ENCODE results near the gene SCGB2A2.

SCGB2A2 gene

DNA sequence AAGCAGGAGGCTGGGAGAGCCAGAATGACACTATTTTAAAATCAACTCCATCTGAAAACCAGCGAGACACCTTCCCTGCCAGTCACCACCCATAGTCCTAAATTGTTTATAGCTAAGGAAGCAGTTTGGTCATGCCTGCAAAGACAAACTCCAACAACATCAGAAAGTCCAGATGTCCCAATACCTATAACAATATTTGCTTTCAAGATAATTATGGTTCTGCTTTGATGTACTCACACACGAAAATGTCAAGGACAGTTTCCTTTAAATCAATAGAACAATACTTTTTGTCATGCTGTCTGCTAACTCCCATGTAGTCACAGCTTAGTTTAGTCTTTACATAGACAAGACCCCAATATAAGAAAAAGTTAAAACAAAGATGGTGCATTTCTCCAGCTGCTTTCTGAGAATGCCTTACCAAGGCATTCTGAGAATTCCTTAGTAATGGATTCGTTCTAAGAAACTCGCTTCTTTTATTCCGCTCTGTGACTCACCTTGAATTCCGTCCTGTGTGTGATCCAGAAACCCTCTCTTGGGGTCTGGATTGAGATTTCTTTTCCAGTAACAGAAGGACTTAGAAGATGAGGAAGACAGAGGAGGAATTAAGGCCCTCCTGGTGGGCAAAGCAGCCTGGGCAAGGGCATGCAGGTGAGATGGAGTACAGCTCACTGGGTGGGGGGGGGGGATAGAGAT is 9.6 kb upstream of the SCGB2A2 start:
- no peaks in the 10 kb centered on the region for H3K36me3 Mint-ChIP-seq (ENCODE audit: insufficient read depth)
- no peak overlapping the region for H3K4me3 Mint-ChIP-seq
- H3K4me1 Mint-ChIP-seq, result no peaks in the 10 kb centered on the region
- no peak for DNase-seq (ENCODE audit: low spot score in 2 of 2)
- no peak for ATAC-seq (replicated peaks; ENCODE audit: extremely low read depth, poor library complexity, severe bottlenecking)
- H3K27ac Mint-ChIP-seq (ENCODE audit: low read depth), result no peak overlapping the region
- H3K27me3 Mint-ChIP-seq, result peaks cover 60% of the 10 kb centered on the region
- H3K9me3 Mint-ChIP-seq, result no peaks in the 10 kb centered on the region

DNA sequence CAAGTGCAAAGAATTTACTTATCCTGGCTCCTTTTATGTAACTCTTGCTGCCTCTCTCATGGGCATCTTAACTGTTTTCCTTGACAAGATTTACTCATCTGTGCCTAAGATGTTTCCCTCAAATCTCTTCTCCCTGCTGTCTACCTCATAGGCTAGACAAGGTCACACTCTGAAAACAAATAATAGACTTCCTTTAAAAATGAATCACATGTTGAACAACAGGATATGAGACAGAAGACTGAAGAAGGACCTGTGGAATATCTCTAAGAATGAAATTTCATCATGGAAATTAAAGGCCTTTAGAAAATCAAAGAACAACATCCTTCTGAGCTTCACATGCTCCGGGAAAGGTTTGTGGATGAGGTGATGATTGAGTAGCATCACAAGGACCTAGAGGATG is 6.0 kb upstream of the SCGB2A2 start:
- no peak for ATAC-seq (replicated peaks; ENCODE audit: extremely low read depth, poor library complexity, severe bottlenecking)
- Mint-ChIP-seq H3K27me3 (peaks cover 45% of the 10 kb centered on the region), H3K27ac (ENCODE audit: low read depth) (no peak overlapping the region), H3K36me3 (ENCODE audit: insufficient read depth) (no peaks in the 10 kb centered on the region), H3K4me1 (no peaks in the 10 kb centered on the region), H3K4me3 (no peak overlapping the region), H3K9me3 (no peaks in the 10 kb centered on the region)
- DNase-seq (ENCODE audit: low spot score in 2 of 2), result no peak

DNA sequence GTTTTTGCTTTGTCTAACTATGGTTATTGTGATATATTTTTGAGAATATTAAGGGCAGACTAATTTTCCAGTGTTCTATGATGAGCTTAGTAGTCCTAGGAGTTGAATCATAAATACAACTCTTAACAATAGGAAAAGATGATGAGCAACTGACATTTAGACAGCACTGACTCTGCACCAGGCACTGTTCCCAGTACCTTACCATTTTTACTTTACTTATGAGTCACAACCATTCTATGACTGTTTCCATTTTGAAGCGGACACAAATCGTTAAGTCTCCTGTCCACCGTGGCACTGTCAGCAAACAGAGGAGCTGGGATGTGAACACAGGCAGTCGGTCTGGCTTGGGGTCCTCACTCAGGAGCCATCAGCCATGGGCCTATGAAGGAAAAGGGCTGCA is 3.4 kb upstream of the SCGB2A2 start:
- Mint-ChIP-seq H3K4me3 (no peak overlapping the region), H3K27ac (ENCODE audit: low read depth) (no peak overlapping the region), H3K27me3 (peaks cover 46% of the 10 kb centered on the region), H3K4me1 (no peaks in the 10 kb centered on the region), H3K36me3 (ENCODE audit: insufficient read depth) (no peaks in the 10 kb centered on the region), H3K9me3 (no peaks in the 10 kb centered on the region)
- ATAC-seq (replicated peaks; ENCODE audit: extremely low read depth, poor library complexity, severe bottlenecking) (no peak), DNase-seq (ENCODE audit: low spot score in 2 of 2) (no peak)

DNA sequence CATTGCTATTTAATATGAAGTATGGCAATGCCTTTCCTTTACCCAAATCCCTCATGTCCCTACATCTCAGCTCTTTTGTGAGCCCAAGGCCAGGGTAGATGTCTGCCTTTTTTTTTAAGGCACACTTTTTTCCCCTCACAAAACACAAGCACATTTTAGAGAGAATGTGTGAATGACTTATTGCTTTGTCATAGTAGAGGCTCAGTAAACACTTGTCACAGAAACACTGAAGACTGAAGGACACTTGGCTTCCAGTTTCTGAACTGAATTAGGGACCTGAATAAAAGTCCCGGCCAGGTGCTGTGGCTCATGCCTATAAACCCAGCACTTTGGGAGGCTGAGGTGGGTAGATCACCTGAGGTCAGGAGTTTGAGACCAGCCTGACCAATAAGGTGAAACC is 2.9 kb upstream of the SCGB2A2 start:
- Mint-ChIP-seq H3K27ac (ENCODE audit: low read depth) (no peak overlapping the region), H3K9me3 (no peaks in the 10 kb centered on the region), H3K27me3 (peaks cover 46% of the 10 kb centered on the region), H3K36me3 (ENCODE audit: insufficient read depth) (no peaks in the 10 kb centered on the region), H3K4me1 (no peaks in the 10 kb centered on the region), H3K4me3 (no peak overlapping the region)
- DNase-seq (ENCODE audit: low spot score in 2 of 2), result no peak
- ATAC-seq (replicated peaks; ENCODE audit: extremely low read depth, poor library complexity, severe bottlenecking), result no peak

DNA sequence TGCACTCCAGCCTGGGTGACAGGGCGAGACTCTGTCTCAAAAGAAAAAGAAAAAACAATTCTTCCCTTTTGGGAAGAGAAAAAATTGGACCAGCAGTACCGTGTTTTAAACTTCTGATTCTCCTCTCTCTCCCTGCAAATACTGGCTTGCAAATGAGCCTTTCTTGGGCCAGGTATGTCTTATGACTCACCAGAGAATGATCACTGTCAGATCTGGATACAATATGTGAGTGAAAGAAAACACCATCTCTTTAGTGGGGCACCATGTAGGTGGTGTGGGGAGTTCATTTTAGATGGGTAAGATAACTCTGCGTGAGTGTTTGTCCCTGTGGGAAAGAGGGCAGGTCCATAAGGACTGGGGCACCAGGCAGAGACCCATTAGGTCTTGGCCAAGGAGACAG is 2.4 kb upstream of the SCGB2A2 start:
- no peaks in the 10 kb centered on the region for H3K4me1 Mint-ChIP-seq
- no peaks in the 10 kb centered on the region for H3K36me3 Mint-ChIP-seq (ENCODE audit: insufficient read depth)
- H3K27ac Mint-ChIP-seq (ENCODE audit: low read depth), result no peak overlapping the region
- peaks cover 43% of the 10 kb centered on the region for H3K27me3 Mint-ChIP-seq
- no peak for DNase-seq (ENCODE audit: low spot score in 2 of 2)
- no peak for ATAC-seq (replicated peaks; ENCODE audit: extremely low read depth, poor library complexity, severe bottlenecking)
- H3K4me3 Mint-ChIP-seq, result no peak overlapping the region
- no peaks in the 10 kb centered on the region for H3K9me3 Mint-ChIP-seq

DNA sequence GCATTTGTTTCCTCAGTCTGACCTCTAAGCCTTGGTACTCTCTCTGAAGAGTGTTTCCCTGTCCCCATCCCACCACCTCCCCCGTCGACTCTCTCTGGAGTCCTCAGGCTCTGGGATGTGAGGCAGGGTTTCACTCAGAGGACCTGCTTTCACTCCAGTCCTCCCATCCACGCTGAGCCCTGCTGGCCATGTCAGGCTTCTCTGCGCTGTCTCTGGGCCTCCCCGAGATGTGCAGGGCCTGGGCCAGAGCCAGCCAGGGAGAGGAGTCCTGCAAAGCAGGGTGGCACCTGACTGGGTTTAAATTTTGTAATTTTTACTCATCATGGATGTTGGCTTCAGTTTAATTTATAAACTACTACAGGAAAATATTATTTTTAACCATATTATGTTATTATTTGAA is 3.3 kb downstream of the SCGB2A2 start:
- no peak for ATAC-seq (replicated peaks; ENCODE audit: extremely low read depth, poor library complexity, severe bottlenecking)
- no peak overlapping the region for H3K27ac Mint-ChIP-seq (ENCODE audit: low read depth)
- H3K36me3 Mint-ChIP-seq (ENCODE audit: insufficient read depth), result no peaks in the 10 kb centered on the region
- no peaks in the 10 kb centered on the region for H3K9me3 Mint-ChIP-seq
- no peaks in the 10 kb centered on the region for H3K4me1 Mint-ChIP-seq
- no peak for DNase-seq (ENCODE audit: low spot score in 2 of 2)
- H3K4me3 Mint-ChIP-seq, result no peak overlapping the region
- H3K27me3 Mint-ChIP-seq, result peaks cover 7% of the 10 kb centered on the region

DNA sequence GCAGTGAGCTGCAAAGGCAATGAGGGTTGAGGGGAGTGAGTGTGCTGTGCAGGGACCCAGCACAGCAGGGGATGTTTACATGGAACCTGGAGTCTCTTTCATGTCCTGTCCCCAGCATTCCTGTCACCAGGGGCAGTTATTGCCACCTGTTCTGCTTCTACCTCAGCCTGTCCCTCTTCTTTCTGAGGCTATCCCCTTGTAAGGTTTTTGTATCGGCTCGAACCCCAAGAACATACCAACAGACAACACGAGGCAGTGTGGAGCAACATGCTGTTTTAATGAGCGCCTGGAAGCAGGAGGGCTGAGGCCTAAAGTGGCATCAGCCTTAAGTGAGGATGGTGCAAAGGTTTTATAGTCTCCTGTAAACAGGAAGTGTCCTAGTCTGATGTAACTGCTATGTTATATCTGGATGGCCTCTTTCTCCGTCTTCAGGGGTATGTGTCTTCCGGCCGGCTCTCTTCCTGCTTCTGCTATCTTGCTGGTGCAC is 3.9 kb downstream of the SCGB2A2 start:
- Mint-ChIP-seq H3K27me3 (peaks cover 2% of the 10 kb centered on the region), H3K4me3 (no peak overlapping the region), H3K36me3 (ENCODE audit: insufficient read depth) (no peaks in the 10 kb centered on the region), H3K9me3 (no peaks in the 10 kb centered on the region), H3K27ac (ENCODE audit: low read depth) (no peak overlapping the region), H3K4me1 (no peaks in the 10 kb centered on the region)
- DNase-seq (ENCODE audit: low spot score in 2 of 2) (no peak), ATAC-seq (replicated peaks; ENCODE audit: extremely low read depth, poor library complexity, severe bottlenecking) (no peak)

DNA sequence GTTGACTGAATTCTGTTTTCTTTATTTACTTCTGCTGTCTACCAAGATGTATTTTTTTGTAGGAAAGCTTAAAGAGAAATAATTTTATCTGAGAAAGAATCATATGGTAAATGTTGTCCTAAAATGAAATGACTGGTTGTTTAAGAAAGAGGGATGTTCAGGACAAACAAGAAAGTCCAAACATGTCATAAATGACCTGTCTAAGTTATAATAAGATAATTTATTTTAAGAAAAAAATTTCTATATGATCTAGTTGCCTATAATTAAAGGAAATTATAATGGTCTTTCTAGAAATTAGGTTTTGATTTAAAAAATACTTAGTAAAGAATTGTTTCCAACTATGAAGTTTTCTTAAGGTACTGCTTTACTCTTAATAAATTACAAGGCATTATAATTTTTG is 10.5 kb downstream of the SCGB2A2 start:
- Mint-ChIP-seq H3K27me3 (peaks cover 14% of the 10 kb centered on the region), H3K9me3 (no peaks in the 10 kb centered on the region), H3K4me3 (no peak overlapping the region), H3K27ac (ENCODE audit: low read depth) (no peak overlapping the region), H3K4me1 (no peaks in the 10 kb centered on the region), H3K36me3 (ENCODE audit: insufficient read depth) (no peaks in the 10 kb centered on the region)
- DNase-seq (ENCODE audit: low spot score in 2 of 2), result no peak
- ATAC-seq (replicated peaks; ENCODE audit: extremely low read depth, poor library complexity, severe bottlenecking), result no peak

DNA sequence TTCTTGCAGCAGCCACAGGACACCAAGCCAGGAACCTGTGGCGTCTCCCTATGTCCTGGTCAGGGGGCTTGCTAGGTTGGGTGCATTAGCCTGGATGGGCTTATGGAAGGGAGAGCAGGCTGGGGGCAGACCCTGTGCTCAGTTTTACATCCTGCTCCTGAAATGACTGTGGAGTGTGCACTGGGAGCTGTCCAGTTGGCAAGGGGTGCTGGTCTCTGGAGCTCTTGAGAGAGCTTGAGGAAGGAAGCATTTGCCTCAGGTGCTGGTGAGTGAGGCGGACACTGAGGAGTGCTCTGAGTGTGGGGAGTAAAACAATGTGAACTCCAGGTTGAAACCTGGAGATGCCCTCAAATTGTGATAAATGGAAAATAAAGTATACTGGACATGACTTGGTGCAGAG is 25.5 kb downstream of the SCGB2A2 start:
- H3K4me3 Mint-ChIP-seq, result no peak overlapping the region
- DNase-seq (ENCODE audit: low spot score in 2 of 2) (no peak), ATAC-seq (replicated peaks; ENCODE audit: extremely low read depth, poor library complexity, severe bottlenecking) (no peak)
- no peaks in the 10 kb centered on the region for H3K4me1 Mint-ChIP-seq
- peaks cover 56% of the 10 kb centered on the region for H3K27me3 Mint-ChIP-seq
- H3K9me3 Mint-ChIP-seq, result no peaks in the 10 kb centered on the region
- H3K36me3 Mint-ChIP-seq (ENCODE audit: insufficient read depth), result peaks cover 2% of the 10 kb centered on the region
- no peak overlapping the region for H3K27ac Mint-ChIP-seq (ENCODE audit: low read depth)

DNA sequence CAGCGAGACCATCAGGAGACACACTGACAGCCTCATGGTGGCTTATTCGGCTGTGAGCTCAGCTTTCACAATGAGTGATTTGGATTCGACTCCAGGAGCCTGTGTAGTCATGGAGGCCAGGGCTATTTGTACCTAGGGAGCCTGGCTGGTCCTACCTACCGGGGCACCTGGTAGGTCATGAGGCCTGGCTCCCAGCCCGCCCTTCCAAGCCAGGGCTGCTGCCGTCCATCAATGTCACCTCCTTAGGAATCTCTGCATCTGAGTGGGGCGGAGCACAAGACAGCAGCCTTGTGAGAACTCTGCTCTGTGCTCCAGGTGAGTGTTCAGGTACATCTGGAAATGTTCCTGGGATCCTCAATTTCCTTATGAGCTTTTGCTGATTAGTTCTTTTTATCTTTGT is 29.0 kb downstream of the SCGB2A2 start, which contains the start of gene SCGB1D4:
TSS of gene SCGB1D4 (minus strand) at position 101 of the 400 bp plus-strand sequence. CDS start at position 36, 65 bp downstream.
- DNase-seq (ENCODE audit: low spot score in 2 of 2), result no peak
- no peak for ATAC-seq (replicated peaks; ENCODE audit: extremely low read depth, poor library complexity, severe bottlenecking)
- Mint-ChIP-seq H3K36me3 (ENCODE audit: insufficient read depth) (peaks cover 2% of the 10 kb centered on the region), H3K27me3 (peaks cover 42% of the 10 kb centered on the region), H3K4me3 (no peak within 1 kb of the TSS), H3K9me3 (no peaks in the 10 kb centered on the region), H3K4me1 (no peaks in the 10 kb centered on the region), H3K27ac (ENCODE audit: low read depth) (no peak within 1 kb of the TSS)

DNA sequence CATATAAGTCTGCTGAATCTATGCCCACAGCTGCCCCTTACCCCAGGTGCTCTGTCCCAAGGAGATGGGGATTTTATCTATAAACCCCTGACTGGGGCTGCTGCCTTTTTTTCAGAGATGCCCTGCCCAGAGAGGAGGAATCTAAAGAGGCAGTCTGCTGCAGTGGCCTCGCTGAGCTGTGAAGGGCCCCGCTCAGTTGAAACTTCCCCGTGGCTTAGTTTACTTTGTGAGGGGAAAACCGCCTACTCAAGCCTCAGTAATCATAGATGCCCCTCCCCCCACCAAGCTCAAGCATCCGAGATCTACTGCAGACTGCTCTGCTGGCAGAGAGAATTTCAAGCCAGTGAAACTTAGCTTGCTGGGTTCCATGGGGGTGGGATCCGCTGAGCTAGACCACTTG is 36.3 kb downstream of the SCGB2A2 start:
- no peaks in the 10 kb centered on the region for H3K9me3 Mint-ChIP-seq
- ATAC-seq (replicated peaks; ENCODE audit: extremely low read depth, poor library complexity, severe bottlenecking) (no peak), DNase-seq (ENCODE audit: low spot score in 2 of 2) (no peak)
- H3K4me1 Mint-ChIP-seq, result peaks cover 3% of the 10 kb centered on the region
- no peaks in the 10 kb centered on the region for H3K36me3 Mint-ChIP-seq (ENCODE audit: insufficient read depth)
- H3K27me3 Mint-ChIP-seq, result peaks cover 27% of the 10 kb centered on the region
- H3K4me3 Mint-ChIP-seq, result no peak overlapping the region
- H3K27ac Mint-ChIP-seq (ENCODE audit: low read depth), result no peak overlapping the region

DNA sequence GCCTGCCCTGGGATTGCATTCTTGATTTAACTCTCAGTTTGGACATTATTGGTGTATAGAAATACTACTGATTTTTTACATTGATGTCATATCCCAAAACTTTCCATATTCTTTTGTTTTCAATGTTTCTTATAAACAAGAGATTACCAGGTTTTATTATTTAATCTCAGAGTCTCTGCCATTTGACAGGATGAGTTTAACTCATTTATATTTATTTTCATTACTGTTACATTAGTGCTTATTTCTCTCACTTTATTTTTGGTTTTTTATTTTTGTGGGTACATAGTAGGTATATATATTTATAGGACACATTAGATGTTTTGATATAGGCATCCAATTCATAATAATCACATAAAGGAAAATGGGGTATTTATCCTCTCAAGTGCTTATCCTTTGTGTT is 38.0 kb downstream of the SCGB2A2 start:
- no peaks in the 10 kb centered on the region for H3K9me3 Mint-ChIP-seq
- ATAC-seq (replicated peaks; ENCODE audit: extremely low read depth, poor library complexity, severe bottlenecking) (no peak), DNase-seq (ENCODE audit: low spot score in 2 of 2) (no peak)
- no peak overlapping the region for H3K27ac Mint-ChIP-seq (ENCODE audit: low read depth)
- peaks cover 40% of the 10 kb centered on the region for H3K27me3 Mint-ChIP-seq
- no peaks in the 10 kb centered on the region for H3K36me3 Mint-ChIP-seq (ENCODE audit: insufficient read depth)
- peaks cover 15% of the 10 kb centered on the region for H3K4me1 Mint-ChIP-seq
- no peak overlapping the region for H3K4me3 Mint-ChIP-seq

DNA sequence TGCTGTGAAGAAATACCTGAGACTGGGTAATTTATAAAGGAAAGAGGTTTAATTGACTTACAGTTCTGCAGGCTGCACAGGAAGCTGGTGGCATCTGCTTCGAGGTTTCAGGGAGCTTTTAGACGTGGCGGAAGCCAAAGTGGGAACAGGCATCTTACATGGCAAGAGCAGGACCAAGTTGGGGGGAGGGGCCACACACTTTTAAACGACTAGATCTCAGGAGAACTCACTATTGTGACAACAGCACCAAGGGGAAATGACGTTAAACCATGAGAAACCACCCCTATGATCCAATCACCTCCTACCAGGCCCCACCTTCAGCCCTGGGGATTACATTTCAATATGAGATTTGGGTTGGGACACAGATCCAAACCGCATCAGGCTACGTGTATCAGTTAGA is 40.0 kb downstream of the SCGB2A2 start:
- no peaks in the 10 kb centered on the region for H3K9me3 Mint-ChIP-seq
- H3K4me3 Mint-ChIP-seq, result no peak overlapping the region
- H3K4me1 Mint-ChIP-seq, result peaks cover 15% of the 10 kb centered on the region
- no peak overlapping the region for H3K27ac Mint-ChIP-seq (ENCODE audit: low read depth)
- ATAC-seq (replicated peaks; ENCODE audit: extremely low read depth, poor library complexity, severe bottlenecking), result no peak
- DNase-seq (ENCODE audit: low spot score in 2 of 2), result no peak
- no peaks in the 10 kb centered on the region for H3K36me3 Mint-ChIP-seq (ENCODE audit: insufficient read depth)
- H3K27me3 Mint-ChIP-seq, result peaks cover 53% of the 10 kb centered on the region

Data from central memory CD8-positive, alpha-beta T cell (primary cell).